Measurements from ENCODE around the gene GDF10.

DNA sequence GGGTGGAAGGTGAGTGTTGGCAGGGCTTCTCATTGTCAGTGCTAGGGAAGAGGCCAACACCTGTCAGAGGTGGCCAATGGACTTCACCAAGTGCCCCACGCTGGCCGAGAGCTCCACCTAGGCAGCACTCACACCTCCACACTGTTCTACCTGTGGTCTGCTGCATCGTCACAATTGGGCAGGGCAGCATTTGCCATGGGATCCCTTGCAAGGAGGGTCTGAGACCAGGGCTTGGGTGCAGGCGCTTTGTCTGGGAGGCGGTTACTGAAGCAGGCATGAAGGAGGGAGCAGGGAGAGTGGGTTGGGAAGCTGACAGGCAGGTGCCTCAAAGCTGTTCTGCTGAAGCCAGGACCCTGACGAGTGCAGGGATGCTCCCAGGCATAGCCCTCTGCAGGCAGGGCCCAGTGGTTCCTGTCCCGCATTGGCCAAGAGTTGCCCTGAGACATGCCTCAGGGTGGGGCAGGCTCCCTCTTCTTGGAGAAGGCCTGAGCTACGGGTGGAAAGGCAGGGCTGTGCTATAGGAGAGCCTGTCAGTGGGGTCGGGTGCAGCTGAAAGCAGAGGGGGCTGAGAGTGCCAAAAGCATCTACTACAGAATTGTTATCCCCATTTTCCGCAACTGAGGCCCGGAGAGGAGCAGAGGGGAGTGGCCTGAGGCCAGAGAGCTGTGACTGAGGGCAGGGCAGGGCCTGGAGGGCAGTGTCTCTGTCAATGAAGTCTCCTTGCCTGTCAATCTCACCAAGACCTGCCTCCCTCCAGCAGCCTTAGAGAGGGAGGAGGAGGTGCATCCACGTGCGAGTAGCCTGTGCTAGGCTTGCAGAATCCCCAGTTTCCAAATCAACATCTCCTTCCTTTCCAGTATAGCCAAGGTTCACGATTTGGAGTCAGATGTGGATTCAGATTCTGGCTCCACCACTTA lies 52.2 kb downstream of the GDF10 start:
- TF ChIP-seq EP300 (IDR thresholded peaks at IDR 0.05) = no peak
- TF ChIP-seq, protein P1, sequence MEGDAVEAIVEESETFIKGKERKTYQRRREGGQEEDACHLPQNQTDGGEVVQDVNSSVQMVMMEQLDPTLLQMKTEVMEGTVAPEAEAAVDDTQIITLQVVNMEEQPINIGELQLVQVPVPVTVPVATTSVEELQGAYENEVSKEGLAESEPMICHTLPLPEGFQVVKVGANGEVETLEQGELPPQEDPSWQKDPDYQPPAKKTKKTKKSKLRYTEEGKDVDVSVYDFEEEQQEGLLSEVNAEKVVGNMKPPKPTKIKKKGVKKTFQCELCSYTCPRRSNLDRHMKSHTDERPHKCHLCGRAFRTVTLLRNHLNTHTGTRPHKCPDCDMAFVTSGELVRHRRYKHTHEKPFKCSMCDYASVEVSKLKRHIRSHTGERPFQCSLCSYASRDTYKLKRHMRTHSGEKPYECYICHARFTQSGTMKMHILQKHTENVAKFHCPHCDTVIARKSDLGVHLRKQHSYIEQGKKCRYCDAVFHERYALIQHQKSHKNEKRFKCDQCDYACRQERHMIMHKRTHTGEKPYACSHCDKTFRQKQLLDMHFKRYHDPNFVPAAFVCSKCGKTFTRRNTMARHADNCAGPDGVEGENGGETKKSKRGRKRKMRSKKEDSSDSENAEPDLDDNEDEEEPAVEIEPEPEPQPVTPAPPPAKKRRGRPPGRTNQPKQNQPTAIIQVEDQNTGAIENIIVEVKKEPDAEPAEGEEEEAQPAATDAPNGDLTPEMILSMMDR (IDR thresholded peaks at IDR 0.05) = no peak
- no peak for TF ChIP-seq POLR2AphosphoS5 (IDR thresholded peaks at IDR 0.05)
- TF ChIP-seq POLR2A (IDR thresholded peaks at IDR 0.05) = no peak
